HG03064 (cell line): Measurements from ENCODE around the gene ZNF19.
"Not testable (repeated sequence)": the region's sequence is repeated elsewhere in the genome, so short reads cannot be mapped to it uniquely, and the experiment has no call there.

Experiments used
- ATAC-seq: cut with Tn5 transposase; IDR thresholded peaks from one replicate; pipeline ENCODE4 v1.9.1; 2021; ENCODE audit warnings: low read depth; ENCODE audit not compliant: unreplicated experiment

ZNF19 gene

GRCh38 chr16:71489122-71489521 is at the start of gene ZNF19:
ZNF19 (minus strand) TSS chr16:71489324; CDS start chr16:71482114, 7,210 bp downstream.
- ATAC-seq, result no peak

- no peak for ATAC-seq
Measured at GRCh38 chr16:71537643-71538042, 48.5 kb upstream of the ZNF19 start.

GRCh38 chr16:71536752-71537499 is 47.8 kb upstream of the ZNF19 start:
- ATAC-seq, result no peak

- ATAC-seq, result no peak
Measured at GRCh38 chr16:71532366-71532765, 43.2 kb upstream of the ZNF19 start.

- ATAC-seq, result no peak
Measured at GRCh38 chr16:71528863-71529262, 39.7 kb upstream of the ZNF19 start.

- no peak for ATAC-seq
Measured at GRCh38 chr16:71528257-71528656, 39.1 kb upstream of the ZNF19 start.

- no peak for ATAC-seq
Measured at GRCh38 chr16:71526111-71526631, 37.0 kb upstream of the ZNF19 start, which contains the start of gene CHST4. CHST4 (plus strand) TSS chr16:71526426; CDS start chr16:71536678, 10,252 bp downstream.

- ATAC-seq, result no peak
Measured at GRCh38 chr16:71524566-71525553, 35.7 kb upstream of the ZNF19 start.

- no peak for ATAC-seq
Measured at GRCh38 chr16:71520550-71520949, 31.4 kb upstream of the ZNF19 start.

GRCh38 chr16:71515026-71515425 is 25.9 kb upstream of the ZNF19 start:
- ATAC-seq, result no peak

GRCh38 chr16:71514476-71514875 is 25.4 kb upstream of the ZNF19 start:
- no peak for ATAC-seq

- ATAC-seq, result no peak
Measured at GRCh38 chr16:71513302-71513701, 24.2 kb upstream of the ZNF19 start.

GRCh38 chr16:71507061-71507460 is 17.9 kb upstream of the ZNF19 start:
- ATAC-seq, result no peak

- ATAC-seq, result no peak
Measured at GRCh38 chr16:71504901-71505300, 15.8 kb upstream of the ZNF19 start.

- not testable (repeated sequence) for ATAC-seq
Measured at GRCh38 chr16:71504051-71504450, 14.9 kb upstream of the ZNF19 start.

GRCh38 chr16:71501547-71501946 is 12.4 kb upstream of the ZNF19 start:
- no peak for ATAC-seq

- ATAC-seq, result no peak
Measured at GRCh38 chr16:71500964-71501363, 11.8 kb upstream of the ZNF19 start.

GRCh38 chr16:71499775-71500364 is 10.7 kb upstream of the ZNF19 start:
- ATAC-seq, result no peak

GRCh38 chr16:71498031-71498430 is 8.9 kb upstream of the ZNF19 start:
- no peak for ATAC-seq

- no peak for ATAC-seq
Measured at GRCh38 chr16:71493213-71493612, 4.1 kb upstream of the ZNF19 start.

- no peak for ATAC-seq
Measured at GRCh38 chr16:71492786-71493185, 3.7 kb upstream of the ZNF19 start.
